HCT116 (cell line): ENCODE results near the gene LOXL1. TPM values are rescaled to one million over a fixed set of nuclear protein-coding genes. Genes with fewer than 3 reads are reported as not detected.

ENCODE experiments used
- ATAC-seq: fragments of 200-7000 bp; cut with Tn5 transposase; 2 replicates; pipeline ENCODE4 v1.9.1; 2020; ENCODE audit warnings: mild to moderate bottlenecking, moderate library complexity
- BruUV-seq: library from RNA; stranded (reverse); fragments of 400-500 nt; replicated peaks from 2 replicates; lab custom pipeline; 2021; lab: Mats Ljungman, UMichigan
- CTCF ChIA-PET: fragments of 300-600 bp; sonication (Branson Sonifier 250); formaldehyde crosslinking; loops from one replicate; lab custom pipeline; 2021; ENCODE audit warnings: antibody characterized with exemption; lab: Charles Lee
- POLR2A ChIA-PET: fragments of 300-600, 350-600 bp; sonication (Branson Sonifier 250); formaldehyde crosslinking; loops from one replicate; lab custom pipeline; 2021; ENCODE audit warnings: antibody characterized with exemption; lab: Charles Lee
- RAD21 ChIA-PET, 2 experiments: fragments of 300-600 bp; sonication (Branson Sonifier 250); formaldehyde crosslinking; loops; one replicate each; lab custom pipeline; 2023; ENCODE audit warnings: low total read pairs in 2 of 2; ENCODE audit not compliant: uncharacterized antibody in 2 of 2, unreplicated experiment in 2 of 2, low non-redundant PET in 1 of 2; lab: Charles Lee
- DNase-seq: peaks from one replicate; pipeline ENCODE4 v3.0.0-alpha.2; 2010; ENCODE audit warnings: low read depth, low spot score
- H2AFZ ChIP-seq: fragments of 200-600 bp; shearing (Covaris generic), sonication (generic); 2 replicates; pipeline ENCODE4 v1.6.1; 2017; ENCODE audit warnings: low read depth, mixed run types, mixed read lengths, antibody characterized with exemption, low read length; ENCODE audit not compliant: poor library complexity, severe bottlenecking
- H3K27ac ChIP-seq: 2 replicates; pipeline ENCODE4 v1.5.1; 2012; ENCODE audit warnings: low read depth, low read length
- H3K27me3 ChIP-seq: fragments of 200-600 bp; sonication (generic); 2 replicates; pipeline ENCODE4 v1.6.1; 2016; ENCODE audit warnings: mixed run types, low read length, mixed read lengths; ENCODE audit not compliant: insufficient read depth
- H3K36me3 ChIP-seq, 2 experiments: fragments of 200-500 bp in 1 of 2; fragments of 200-600 bp in 1 of 2; sonication (Bioruptor generic) in 1 of 2; sonication (generic) in 1 of 2; 2 replicates each; pipeline versions ENCODE4 v1.5.1 to v1.6.1; 2014 to 2016; ENCODE audit warnings: low read length in 2 of 2, inconsistent platforms in 1 of 2, mixed read lengths in 1 of 2, mixed run types in 1 of 2; ENCODE audit not compliant: insufficient read depth in 2 of 2, control insufficient read depth in 1 of 2
- H3K4me1 ChIP-seq, 2 experiments: fragments of 200-600 bp in 1 of 2; sonication (generic) in 1 of 2; 2 replicates each; pipeline versions ENCODE4 v1.5.1 to v1.6.1; 2012 to 2017; ENCODE audit warnings: low read length in 2 of 2, inconsistent platforms in 1 of 2, mild to moderate bottlenecking in 1 of 2, mixed read lengths in 1 of 2, mixed run types in 1 of 2, moderate library complexity in 1 of 2; ENCODE audit not compliant: insufficient read depth in 2 of 2, control insufficient read depth in 1 of 2
- H3K4me2 ChIP-seq: fragments of 200-600 bp; sonication (generic); 2 replicates; pipeline ENCODE4 v1.6.1; 2017; ENCODE audit warnings: mixed run types, low read length, mixed read lengths
- H3K4me3 ChIP-seq, 2 experiments: fragments of 200-600 bp in 1 of 2; sonication (generic) in 1 of 2; replicated peaks in 1 of 2; 2 replicates each; pipeline ENCODE4 v1.5.1; 2011 to 2016; ENCODE audit warnings: low read length in 2 of 2, control low read depth in 1 of 2, low read depth in 1 of 2, mild to moderate bottlenecking in 1 of 2, mixed read lengths in 1 of 2, mixed run types in 1 of 2
- H3K79me2 ChIP-seq: fragments of 200-600 bp; sonication (generic); 2 replicates; pipeline ENCODE4 v1.6.1; 2017; ENCODE audit warnings: mild to moderate bottlenecking, mixed run types, low read length, moderate library complexity, mixed read lengths; ENCODE audit not compliant: insufficient read depth
- H3K9ac ChIP-seq: fragments of 200-600 bp; sonication (generic); 2 replicates; pipeline ENCODE4 v1.6.1; 2016; ENCODE audit warnings: low read length, mixed read lengths
- H3K9me2 ChIP-seq: fragments of 200-600 bp; sonication (generic), shearing (Covaris generic); 2 replicates; pipeline ENCODE4 v1.6.1; 2017; ENCODE audit warnings: mixed run types, mild to moderate bottlenecking, moderate library complexity; ENCODE audit not compliant: insufficient read depth
- H3K9me3 ChIP-seq, 2 experiments: fragments of 200-500 bp in 1 of 2; fragments of 200-600 bp in 1 of 2; sonication (Bioruptor generic) in 1 of 2; sonication (generic) in 1 of 2; 2 replicates each; pipeline ENCODE4 v1.6.1; 2014 to 2017; ENCODE audit warnings: low read length in 2 of 2, mixed read lengths in 2 of 2, inconsistent platforms in 1 of 2, low read depth in 1 of 2, mild to moderate bottlenecking in 1 of 2, mixed run types in 1 of 2, moderate library complexity in 1 of 2; ENCODE audit not compliant: control insufficient read depth in 1 of 2, insufficient read depth in 1 of 2
- H4K20me1 ChIP-seq: fragments of 200-600 bp; sonication (generic), shearing (Covaris generic); 2 replicates; pipeline ENCODE4 v1.6.1; 2017; ENCODE audit warnings: mixed run types, mild to moderate bottlenecking, moderate library complexity; ENCODE audit not compliant: insufficient read depth
- EZH2 ChIP-seq: fragments of 200-600 bp; sonication (generic); IDR thresholded peaks from 2 replicates; pipeline ENCODE4 v1.6.1; 2017; ENCODE audit warnings: antibody characterized with exemption, mixed run types
- SRF ChIP-seq: IDR thresholded peaks from 2 replicates; pipeline ENCODE4 v1.6.1; 2012; ENCODE audit warnings: low read depth
- ZFX ChIP-seq: fragments of 450-650 bp; IDR thresholded peaks from 2 replicates; pipeline ENCODE4 v1.6.1; 2017
- ZNF274 ChIP-seq: fragments of 200-500 bp; sonication (Bioruptor generic); IDR thresholded peaks from 2 replicates; pipeline ENCODE4 v1.6.1; 2014; ENCODE audit warnings: mild to moderate bottlenecking, low read depth, low read length, inconsistent platforms
- intact Hi-C: fragments of 100-400 bp; cut with micrococcal nuclease; formaldehyde crosslinking; loops from 2 replicates; pipeline ENCODE4 v1.10.0; 2022
- total RNA-seq: library from RNA; stranded (reverse); gene quantifications from one replicate; pipeline ENCODE4 v1.2.1, GENCODE V29; 2021; ENCODE audit not compliant: unreplicated experiment
- TF ChIP-seq, protein P1 (sequence below): IDR thresholded peaks from 2 replicates; pipeline ENCODE4 v1.6.1; 2011; ENCODE audit warnings: mild to moderate bottlenecking, low read length, moderate library complexity; ENCODE audit not compliant: insufficient replicate concordance; ENCODE audit errors: extremely low read depth
- TF ChIP-seq, protein P2 (sequence below): IDR thresholded peaks from 2 replicates; pipeline ENCODE4 v1.6.1; 2012; ENCODE audit warnings: low read depth
- TF ChIP-seq, protein P3 (sequence below): IDR thresholded peaks from 2 replicates; pipeline ENCODE4 v1.6.1; 2012
- TF ChIP-seq, protein P4 (sequence below), 3 experiments: fragments of 200-600 bp in 1 of 3; sonication (generic) in 1 of 3; IDR thresholded peaks in 2 of 3; conservative IDR thresholded peaks in 1 of 3; 2 replicates each; pipeline ENCODE4 v1.5.1; 2012 to 2017; ENCODE audit warnings: low read depth in 2 of 3, low read length in 2 of 3, antibody characterized with exemption in 1 of 3, borderline replicate concordance in 1 of 3, control low read depth in 1 of 3, mild to moderate bottlenecking in 1 of 3, mixed read lengths in 1 of 3, mixed run types in 1 of 3, moderate library complexity in 1 of 3; ENCODE audit not compliant: insufficient read depth in 1 of 3

LOXL1 gene
- total RNA-seq, 1 experiment from 2014 or later = 14.9 TPM

DNA sequence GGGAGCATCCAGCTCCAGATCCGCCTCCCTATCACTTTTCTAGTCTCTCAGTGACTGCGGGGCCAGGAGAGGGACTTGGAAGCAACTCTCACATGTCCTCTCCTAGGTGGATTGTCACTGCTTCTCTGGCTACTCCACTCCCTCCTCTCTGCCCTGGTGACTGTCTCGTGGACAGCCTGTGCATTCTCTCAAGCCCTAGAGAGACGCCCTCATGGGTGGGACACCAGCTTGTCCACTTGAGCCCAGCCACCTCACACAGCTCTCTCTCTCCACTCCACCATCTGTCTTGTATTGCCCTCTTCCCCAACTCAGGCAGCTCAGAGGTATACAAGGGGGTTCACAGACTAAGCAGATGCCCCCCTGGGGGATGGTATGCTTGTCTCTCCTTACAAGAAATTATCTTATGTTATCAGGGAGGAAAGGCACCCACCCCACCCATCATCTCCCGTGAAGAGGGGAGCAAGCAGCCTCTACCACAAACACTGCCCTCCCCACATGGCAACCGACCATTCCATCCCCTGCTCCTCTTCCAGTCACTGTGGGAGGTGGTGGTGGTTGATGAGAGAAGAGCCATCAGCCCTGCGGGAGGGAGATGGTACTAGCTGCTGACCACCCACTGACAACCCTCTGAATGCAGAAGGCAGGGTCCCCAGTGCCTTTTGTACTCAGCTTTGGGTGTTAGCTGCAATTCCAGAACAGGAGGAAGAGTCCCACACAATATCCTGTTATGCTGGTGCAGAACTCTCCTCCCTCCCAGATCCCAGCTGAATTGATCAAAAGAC lies 15.5 kb upstream of the LOXL1 start:
- intact Hi-C loops = no loop called here
- no peaks in the 10 kb centered on the region for H3K36me3 ChIP-seq
- no peak overlapping the region for H3K9ac ChIP-seq
- no peaks in the 10 kb centered on the region for H4K20me1 ChIP-seq
- H3K4me2 ChIP-seq = no peak overlapping the region
- ATAC-seq = no peak
- H3K4me3 ChIP-seq = no peak overlapping the region
- no peaks in the 10 kb centered on the region for H3K9me3 ChIP-seq
- no peak overlapping the region for H2AFZ ChIP-seq
- POLR2A ChIA-PET = no interaction called here
- H3K4me1 ChIP-seq = no peaks in the 10 kb centered on the region
- no peak for DNase-seq
- H3K27me3 ChIP-seq = no peaks in the 10 kb centered on the region
- BruUV-seq = no TSS peak
- H3K27ac ChIP-seq = no peak overlapping the region
- TF ChIP-seq SRF = no peak
- TF ChIP-seq, protein P1, sequence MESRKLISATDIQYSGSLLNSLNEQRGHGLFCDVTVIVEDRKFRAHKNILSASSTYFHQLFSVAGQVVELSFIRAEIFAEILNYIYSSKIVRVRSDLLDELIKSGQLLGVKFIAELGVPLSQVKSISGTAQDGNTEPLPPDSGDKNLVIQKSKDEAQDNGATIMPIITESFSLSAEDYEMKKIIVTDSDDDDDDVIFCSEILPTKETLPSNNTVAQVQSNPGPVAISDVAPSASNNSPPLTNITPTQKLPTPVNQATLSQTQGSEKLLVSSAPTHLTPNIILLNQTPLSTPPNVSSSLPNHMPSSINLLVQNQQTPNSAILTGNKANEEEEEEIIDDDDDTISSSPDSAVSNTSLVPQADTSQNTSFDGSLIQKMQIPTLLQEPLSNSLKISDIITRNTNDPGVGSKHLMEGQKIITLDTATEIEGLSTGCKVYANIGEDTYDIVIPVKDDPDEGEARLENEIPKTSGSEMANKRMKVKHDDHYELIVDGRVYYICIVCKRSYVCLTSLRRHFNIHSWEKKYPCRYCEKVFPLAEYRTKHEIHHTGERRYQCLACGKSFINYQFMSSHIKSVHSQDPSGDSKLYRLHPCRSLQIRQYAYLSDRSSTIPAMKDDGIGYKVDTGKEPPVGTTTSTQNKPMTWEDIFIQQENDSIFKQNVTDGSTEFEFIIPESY = no peak
- TF ChIP-seq, protein P2, sequence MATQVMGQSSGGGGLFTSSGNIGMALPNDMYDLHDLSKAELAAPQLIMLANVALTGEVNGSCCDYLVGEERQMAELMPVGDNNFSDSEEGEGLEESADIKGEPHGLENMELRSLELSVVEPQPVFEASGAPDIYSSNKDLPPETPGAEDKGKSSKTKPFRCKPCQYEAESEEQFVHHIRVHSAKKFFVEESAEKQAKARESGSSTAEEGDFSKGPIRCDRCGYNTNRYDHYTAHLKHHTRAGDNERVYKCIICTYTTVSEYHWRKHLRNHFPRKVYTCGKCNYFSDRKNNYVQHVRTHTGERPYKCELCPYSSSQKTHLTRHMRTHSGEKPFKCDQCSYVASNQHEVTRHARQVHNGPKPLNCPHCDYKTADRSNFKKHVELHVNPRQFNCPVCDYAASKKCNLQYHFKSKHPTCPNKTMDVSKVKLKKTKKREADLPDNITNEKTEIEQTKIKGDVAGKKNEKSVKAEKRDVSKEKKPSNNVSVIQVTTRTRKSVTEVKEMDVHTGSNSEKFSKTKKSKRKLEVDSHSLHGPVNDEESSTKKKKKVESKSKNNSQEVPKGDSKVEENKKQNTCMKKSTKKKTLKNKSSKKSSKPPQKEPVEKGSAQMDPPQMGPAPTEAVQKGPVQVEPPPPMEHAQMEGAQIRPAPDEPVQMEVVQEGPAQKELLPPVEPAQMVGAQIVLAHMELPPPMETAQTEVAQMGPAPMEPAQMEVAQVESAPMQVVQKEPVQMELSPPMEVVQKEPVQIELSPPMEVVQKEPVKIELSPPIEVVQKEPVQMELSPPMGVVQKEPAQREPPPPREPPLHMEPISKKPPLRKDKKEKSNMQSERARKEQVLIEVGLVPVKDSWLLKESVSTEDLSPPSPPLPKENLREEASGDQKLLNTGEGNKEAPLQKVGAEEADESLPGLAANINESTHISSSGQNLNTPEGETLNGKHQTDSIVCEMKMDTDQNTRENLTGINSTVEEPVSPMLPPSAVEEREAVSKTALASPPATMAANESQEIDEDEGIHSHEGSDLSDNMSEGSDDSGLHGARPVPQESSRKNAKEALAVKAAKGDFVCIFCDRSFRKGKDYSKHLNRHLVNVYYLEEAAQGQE = no peak
- TF ChIP-seq ZFX = no peak
- TF ChIP-seq, protein P3, sequence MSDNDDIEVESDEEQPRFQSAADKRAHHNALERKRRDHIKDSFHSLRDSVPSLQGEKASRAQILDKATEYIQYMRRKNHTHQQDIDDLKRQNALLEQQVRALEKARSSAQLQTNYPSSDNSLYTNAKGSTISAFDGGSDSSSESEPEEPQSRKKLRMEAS = no peak
- TF ChIP-seq, protein P4, sequence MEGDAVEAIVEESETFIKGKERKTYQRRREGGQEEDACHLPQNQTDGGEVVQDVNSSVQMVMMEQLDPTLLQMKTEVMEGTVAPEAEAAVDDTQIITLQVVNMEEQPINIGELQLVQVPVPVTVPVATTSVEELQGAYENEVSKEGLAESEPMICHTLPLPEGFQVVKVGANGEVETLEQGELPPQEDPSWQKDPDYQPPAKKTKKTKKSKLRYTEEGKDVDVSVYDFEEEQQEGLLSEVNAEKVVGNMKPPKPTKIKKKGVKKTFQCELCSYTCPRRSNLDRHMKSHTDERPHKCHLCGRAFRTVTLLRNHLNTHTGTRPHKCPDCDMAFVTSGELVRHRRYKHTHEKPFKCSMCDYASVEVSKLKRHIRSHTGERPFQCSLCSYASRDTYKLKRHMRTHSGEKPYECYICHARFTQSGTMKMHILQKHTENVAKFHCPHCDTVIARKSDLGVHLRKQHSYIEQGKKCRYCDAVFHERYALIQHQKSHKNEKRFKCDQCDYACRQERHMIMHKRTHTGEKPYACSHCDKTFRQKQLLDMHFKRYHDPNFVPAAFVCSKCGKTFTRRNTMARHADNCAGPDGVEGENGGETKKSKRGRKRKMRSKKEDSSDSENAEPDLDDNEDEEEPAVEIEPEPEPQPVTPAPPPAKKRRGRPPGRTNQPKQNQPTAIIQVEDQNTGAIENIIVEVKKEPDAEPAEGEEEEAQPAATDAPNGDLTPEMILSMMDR (IDR thresholded peaks at IDR 0.05 in 2 of 3, conservative IDR thresholded peaks at IDR 0.05 in 1 of 3; ENCODE audit: borderline replicate concordance in 1 of 3, insufficient read depth in 1 of 3, low read depth in 2 of 3, low read length in 2 of 3) = no peak
- no peak for TF ChIP-seq EZH2
- no peak for TF ChIP-seq ZNF274
- TF ChIP-seq, all 23 proteins: peak for 0
- CTCF ChIA-PET = interaction anchor here (0.8 to 1.7 kb wide), 4 partner anchors 13 to 37 kb away, joined by 3 to 5 read pairs (median 4); partner anchors contain the start of gene TBC1D21
- Histone ChIP-seq H3K79me2 (no peaks in the 10 kb centered on the region), H3K9me2 (no peaks in the 10 kb centered on the region)
- RAD21 ChIA-PET = no interaction called here
